GM21360 (cell line): Measurements from ENCODE around the gene MYLK.

Source experiments
- ATAC-seq: cut with Tn5 transposase; IDR thresholded peaks from one replicate; pipeline ENCODE4 v1.9.1; 2021; ENCODE audit warnings: mild to moderate bottlenecking, moderate library complexity; ENCODE audit not compliant: unreplicated experiment

The MYLK gene

DNA sequence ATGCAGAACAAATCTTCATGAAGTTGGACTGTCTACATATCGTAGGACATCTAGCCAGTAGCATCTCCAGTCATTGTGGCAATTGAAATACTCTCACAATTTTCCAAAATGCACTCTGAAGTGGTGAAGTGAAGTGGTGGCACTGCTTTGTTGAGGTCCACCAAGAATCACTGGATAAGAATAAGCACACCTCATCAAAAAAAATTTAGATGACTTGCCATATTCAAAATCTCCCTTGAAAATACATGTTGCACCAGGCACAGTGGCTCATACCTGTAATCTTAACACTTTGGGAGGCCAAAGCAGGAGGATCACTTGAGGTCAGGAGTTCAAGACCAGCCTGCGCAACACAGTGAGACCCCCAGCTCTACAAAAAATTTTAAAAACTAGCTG is 312.2 kb downstream of the MYLK start:
- no peak for ATAC-seq

DNA sequence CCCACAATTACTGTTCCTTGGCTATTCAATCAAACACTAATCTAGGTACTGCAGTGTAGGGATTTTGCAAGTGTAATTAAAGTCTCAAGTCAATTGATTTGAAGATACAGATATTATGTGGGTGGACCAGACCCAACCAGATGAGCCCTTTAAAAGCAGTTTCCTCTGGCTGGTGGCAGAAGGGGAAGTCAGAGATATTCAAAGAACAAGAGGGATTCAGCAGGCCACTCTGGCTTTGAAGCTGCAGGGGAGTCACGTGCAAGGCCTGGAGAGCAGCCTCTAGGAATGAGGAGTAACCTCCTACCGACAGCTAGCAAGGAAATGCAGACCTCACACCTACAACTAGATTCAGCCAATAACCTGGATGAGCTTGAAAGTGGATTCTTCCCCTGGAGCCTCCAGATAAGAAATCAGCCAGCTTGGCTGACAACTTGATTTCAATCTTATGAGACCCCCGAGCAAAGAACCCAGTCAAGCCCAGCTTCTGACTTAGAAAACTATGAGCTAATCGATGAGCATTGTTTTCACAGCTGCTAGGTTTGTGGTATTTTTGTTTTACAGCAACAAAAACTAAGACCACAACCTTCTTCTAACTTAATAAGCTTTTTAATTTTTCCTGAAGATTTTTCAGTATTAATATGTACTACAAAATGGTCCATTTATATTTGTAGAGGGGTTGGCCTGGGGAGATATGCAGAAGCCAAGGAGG is 312.7 kb downstream of the MYLK start:
- no peak for ATAC-seq

DNA sequence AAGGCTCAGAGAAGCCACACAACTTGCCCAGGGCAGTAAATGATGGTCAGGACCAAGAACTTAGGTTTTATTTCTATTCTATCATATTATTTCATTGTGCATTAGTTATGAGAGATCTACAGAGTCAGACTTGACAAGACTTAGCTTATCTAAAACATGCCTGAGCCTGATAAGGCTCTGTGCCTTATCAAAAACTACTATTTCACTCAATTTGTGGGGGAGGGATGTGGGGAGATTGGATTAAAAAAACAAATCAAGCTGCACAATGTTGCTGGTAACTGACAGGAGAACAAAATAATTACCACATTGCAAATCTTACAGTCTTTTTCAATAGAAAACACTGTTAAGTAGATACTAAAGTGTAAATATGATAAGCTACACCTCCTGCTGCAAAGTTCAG is 315.3 kb downstream of the MYLK start:
- no peak for ATAC-seq

DNA sequence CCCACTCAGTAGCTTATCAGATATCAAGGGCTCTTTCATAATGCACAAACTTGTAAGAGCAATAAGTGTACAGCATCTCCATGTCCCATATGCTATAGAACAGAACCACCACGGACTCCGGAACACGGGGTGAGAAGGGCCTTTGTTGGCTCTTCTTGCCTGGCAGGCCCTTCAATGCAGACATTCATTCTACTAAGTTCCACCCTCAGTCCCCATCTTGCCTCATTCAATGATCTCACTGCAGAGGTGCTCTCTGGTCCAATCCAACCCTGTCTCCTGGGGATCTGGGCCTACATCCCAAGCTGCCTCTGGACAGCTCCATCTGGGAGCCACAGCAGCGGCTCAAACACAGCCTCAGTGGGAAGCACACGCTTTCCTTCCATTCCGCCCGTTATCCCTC is 316.1 kb downstream of the MYLK start:
- no peak for ATAC-seq

DNA sequence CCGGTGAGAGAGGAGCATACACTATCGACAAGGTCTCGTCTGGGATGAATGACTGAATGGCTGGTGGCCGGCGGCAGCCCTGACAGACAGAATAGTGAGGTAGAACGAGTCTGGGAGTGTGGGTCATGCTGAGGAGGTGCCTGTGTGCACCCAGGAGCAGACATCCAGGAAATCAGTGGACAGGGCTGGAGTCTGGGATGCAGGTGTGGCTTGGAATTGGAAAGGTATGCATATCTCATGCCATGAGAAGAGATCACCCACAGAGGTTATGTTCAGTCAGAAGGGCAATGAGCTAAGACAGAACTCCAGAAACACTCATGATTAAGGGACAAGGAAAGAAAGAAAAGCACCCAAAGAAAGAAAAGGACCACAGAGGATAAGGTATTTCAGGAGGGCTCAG is 320.1 kb downstream of the MYLK start:
- no peak for ATAC-seq

DNA sequence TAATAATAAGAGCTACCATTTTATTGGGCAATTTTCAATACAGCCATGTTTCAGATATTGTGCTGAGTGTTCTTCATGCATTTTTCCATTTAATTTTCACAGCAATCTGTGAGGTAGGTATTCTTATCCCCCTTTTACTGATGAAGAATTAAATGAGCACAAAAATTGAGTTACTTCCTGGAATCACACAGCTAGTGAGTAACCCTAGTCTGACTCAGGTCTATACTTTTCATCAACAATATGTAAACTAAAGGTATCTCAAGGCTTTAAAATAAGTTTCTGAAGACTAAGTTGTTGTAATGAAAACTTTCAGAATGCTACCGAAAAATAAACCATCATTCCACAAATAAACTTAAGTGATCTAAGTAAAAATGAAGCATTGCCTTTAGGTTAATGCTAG is 321.6 kb downstream of the MYLK start:
- no peak for ATAC-seq

DNA sequence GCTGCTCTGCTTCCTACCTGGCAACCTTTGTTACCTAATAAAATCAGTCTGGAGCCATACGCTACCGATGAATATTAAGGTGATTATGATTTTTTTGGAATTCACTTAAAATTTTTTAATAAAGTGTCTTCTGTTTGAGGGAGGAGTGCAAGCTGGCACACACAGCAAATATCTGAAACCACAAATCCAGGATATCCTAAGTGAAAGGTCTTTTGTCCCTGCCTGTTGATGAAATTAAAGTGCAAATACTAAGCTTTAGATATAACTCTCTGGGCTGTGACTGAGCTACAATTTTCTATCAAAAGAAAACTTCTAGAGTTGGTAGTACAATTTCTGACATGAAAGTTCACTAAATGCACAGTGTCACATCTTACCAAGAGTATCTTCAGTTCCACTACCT is 322.9 kb downstream of the MYLK start:
- no peak for ATAC-seq
